NK-92 (cell line): ENCODE data around the gene PLEKHA7.
"Not testable (repeated sequence)": the region's sequence is repeated elsewhere in the genome, so short reads cannot be mapped to it uniquely, and the experiment has no call there.

Source experiments
- DNase-seq: peaks from one replicate; lab custom pipeline; 2025; ENCODE audit not compliant: unreplicated experiment; lab: John Stamatoyannopoulos, UW

Gene PLEKHA7

DNA sequence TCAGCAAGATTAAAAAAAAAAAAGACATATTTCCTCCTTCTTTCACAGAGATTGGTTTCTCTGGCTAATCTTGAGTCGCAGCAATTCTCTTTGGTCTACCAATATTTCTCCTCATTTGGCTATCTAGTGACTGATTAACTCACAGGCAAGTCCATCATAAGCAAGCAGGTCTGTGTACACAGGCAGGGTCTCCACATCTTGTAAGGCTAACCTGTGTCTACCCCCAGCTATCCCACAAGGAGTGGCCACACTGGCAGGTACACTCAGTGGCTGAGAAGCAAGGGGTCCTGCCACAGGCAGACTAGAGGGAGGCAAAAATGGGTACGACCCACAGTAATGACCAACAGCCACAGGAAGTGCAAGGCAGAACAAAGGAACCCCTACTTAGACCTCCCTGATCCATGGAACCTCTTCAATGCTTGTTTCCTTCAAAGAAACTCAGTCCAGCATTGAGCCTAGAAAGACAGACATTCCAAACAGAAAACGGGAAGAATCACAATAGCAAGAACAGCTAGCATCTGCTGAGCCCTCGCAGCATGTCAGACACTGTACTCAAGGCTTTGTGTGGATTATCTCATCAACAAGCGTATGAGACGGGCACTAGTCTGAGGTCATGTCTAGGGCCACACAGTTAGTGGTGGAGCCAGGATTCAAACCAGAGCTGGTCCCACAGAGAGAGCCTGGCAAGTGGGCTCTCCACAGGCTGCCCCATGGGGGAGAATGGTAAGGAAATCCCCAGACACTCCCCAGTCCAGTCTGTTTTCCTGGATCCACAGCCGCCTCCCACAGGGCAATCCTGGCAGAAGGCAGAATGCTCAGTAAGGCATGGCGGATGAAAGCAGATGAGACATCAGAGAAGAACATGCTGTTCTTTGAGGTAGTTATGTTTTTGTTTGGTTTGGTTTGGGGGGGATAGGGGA is 34.3 kb downstream of the PLEKHA7 start:
- no peak for DNase-seq

DNA sequence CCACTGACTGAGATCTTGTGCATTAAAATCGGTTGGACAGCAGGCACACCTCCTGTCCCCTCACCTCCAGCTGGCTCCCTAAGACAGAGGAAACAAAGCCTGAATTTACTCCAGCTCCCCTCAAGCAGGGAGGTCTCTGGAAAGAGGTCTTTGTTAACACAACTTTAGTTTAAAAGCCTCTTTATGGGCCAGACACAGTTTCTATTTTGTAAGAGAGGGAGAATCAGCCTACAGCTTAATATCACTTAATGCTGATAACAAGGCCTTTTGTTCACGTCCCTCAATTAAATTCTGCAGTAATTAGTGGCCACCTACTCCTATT is 36.3 kb downstream of the PLEKHA7 start:
- no peak for DNase-seq

- DNase-seq: no peak
Measured at GRCh38 chr11:16977136-16977993, 36.8 kb downstream of the PLEKHA7 start.

DNA sequence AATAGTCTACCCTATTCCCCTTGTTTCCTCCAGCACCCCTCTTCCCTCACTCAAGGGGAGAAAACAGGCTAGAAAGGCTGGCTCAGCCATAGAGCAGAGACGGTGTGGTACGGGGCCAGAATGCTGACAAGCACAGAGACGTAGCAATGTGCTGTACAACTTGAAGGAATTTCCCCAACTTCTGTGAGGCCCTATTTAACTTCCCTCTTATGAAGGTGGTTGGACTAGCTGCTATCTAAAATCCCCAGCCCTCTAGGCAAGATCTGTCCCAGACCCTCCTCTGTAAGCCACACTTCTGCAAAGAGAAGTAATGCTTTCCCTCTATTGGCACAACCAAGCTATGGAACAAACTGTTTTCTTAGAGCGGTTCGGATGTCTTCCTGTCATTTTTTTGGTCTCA is 37.8 kb downstream of the PLEKHA7 start:
- DNase-seq: no peak

DNA sequence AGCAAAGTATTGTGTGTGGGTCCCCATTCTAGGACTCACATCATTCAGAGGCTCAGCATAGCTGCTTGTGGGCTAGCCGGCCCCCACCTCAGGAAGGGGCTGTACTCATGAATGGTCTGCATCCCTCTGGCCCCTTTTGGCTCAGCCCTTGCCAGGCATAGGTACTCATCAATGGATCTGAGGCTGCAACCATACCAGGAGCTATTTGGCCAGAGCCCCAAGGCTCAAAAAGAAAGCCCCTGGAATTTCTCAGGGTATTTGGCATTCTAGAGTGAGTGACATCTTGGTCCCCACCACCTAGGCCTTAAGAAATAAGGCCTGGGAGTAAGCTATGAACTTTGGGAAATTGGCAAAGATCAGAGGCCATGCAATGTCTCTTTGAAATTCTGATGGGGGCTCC is 38.3 kb downstream of the PLEKHA7 start:
- no peak for DNase-seq

GRCh38 chr11:16973338-16973964 is 40.8 kb downstream of the PLEKHA7 start:
- no peak for DNase-seq

- no peak for DNase-seq
Measured at GRCh38 chr11:16969010-16969999, 44.9 kb downstream of the PLEKHA7 start.

DNA sequence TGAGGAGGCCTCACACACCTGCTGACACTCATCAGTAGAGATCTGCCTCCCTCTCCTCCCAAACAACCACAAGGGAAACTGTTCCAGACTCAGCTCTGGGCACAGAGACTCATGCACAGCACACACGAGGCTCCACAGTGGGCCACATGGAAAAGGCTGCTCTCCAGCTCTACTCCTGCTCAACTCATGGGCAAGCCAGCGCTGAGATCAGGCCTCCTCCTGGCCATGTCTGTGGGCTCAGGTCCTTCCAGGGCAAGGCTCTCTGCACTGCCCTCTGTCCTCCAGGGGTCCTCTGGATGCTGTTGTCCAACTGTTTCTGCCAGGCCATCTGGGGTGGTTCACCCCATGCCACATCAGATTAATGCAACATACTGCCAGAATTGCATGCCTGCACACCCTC is 46.0 kb downstream of the PLEKHA7 start:
- DNase-seq: no peak

DNA sequence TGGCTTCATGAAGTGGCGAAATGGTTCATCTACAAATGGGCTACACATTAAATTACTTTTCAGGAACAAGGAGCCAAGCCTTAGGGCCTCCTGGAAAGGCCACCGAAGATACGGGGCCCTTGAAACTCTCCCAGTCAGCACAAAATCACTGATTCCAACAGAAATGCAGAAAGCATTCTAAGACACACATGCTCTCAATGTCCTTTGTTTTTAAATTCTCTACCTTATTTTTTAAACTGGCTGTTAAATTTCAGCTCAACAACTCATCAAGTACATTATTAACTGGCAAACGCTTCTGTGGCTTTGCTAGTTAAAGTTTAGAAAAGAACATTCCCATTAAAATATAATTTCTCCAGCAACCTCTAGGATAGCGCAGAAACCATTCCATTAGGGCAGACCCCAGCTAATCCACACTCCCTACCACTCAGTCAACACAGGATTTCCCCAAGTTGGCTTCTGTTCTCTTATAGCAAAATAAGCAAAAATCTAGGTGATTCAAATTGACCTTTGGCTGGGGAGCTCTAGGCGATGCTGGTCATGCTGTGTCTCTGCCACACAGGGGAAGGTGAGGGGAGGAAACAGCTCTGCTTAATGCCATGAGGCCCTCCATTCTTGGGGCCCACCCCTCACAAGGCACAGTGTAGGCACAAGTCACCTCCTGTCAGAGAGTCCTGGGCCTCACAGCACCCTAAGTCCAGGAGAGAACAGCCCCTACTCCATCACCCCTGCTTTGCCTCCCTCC is 47.1 kb downstream of the PLEKHA7 start:
- DNase-seq: no peak

DNA sequence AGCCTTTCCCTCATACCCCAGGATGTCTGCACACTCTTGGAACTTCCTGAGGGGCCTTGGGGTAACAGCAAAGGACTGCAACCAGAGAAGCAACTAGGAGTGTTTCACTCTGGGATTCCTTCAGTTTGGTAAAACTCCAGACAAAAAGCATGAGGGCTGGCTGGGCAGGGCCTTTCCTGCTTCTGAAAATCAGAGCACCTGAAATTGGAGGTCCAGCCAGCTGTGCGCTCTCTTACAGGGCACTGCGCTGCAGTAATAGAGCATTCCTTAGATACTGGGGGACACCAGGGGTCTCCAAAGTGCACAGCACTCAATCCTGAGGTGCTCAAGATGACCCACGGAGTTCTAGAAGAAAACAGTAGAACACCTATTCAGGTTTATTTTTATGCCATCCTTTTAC is 49.7 kb downstream of the PLEKHA7 start:
- DNase-seq: no peak

GRCh38 chr11:16963316-16963876 is 50.8 kb downstream of the PLEKHA7 start:
- no peak for DNase-seq

DNA sequence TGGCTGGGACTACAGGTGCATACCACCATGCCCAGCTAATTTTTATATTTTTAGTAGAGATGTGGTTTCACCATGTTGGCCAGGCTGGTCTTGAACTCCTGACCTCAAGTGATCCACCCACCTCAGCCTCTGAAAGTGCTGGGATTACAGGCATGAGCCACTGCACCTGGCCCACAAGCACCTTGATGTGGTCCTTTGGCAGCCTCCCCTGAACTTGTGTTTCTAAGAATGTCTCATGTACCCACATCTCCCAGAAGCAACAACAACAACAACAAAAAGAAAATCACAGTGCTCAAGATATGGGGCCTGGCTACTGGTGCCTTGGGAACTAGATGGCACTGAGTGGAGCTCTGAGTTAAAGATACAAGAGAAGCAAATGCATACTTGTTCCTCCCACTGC is 51.6 kb downstream of the PLEKHA7 start:
- not testable (repeated sequence) for DNase-seq

GRCh38 chr11:16962146-16962545 is 52.1 kb downstream of the PLEKHA7 start:
- DNase-seq: no peak

- no peak for DNase-seq
Measured at GRCh38 chr11:16960250-16960649, 54.0 kb downstream of the PLEKHA7 start.

DNA sequence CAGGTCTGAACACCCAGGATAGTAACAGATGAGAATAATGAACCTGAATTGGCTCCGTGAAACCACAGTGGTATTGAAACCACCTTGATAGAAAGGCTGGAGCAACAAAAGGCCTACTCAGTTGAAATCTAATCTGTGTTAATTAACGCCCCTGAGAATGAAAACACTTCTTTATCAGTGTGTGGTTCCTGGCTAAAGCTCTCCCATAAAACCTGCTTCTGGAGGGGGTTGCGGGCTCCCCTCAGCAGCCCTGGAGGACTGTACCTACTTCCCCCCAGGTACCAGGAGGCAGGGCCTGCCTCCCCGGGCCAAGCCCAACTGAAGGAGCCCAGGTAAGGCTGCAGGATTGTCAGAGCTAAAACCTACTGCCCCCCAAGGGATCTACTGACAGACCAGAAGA is 54.6 kb downstream of the PLEKHA7 start:
- no peak for DNase-seq

DNA sequence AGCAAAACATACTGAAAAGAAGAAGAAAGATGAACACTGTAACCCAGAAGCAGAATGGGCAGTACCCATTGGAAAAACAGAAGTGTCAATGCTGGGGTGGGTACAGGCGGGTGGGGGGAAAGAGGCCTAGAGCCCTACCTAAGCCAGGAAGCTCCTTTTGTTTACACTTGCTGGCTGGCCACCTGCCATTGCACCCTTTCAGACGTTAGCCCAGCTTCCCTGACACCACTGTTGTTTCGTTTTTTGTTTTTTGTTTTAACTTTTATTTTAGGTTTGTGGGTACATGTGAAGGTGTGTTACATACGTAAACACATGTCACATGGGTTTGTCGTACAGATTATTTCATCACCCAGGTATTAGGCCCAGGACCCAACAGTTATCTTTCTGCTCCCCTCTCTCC is 55.4 kb downstream of the PLEKHA7 start:
- DNase-seq: no peak

DNA sequence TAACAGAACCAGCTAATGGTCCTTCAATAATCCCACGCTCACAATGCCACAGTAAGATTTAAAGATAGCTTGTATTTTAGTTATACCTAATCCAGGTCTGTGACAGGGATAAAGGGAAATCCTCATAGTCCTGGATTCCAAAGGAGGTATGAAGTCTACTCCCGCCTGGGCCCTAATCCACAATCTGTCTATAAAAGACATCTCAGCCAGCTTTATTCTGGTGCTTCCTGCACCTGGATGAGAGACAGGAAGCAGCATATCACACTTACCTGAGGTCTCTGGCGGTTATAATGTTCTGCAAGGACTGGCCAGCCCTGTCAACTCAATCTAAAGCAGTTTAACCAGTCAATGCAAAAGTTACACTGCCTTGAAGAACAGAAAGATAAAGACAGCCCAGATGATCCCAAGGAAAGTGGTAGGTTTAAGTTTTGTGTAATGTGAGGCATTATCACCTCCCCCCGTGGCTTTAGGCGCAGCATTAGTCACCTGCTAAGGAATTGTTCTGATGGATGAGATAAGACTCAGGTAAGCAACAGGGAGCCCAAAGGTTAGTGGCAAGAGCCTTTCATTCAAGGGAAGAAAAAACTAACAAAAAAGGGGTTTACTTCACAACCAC is 57.6 kb downstream of the PLEKHA7 start:
- DNase-seq: no peak

GRCh38 chr11:16953663-16954062 is 60.6 kb downstream of the PLEKHA7 start:
- DNase-seq: no peak
